Keratinocyte (primary cell): ENCODE measurements around the gene FRMD4B.

ENCODE experiments used
- EZH2 ChIP-seq: IDR thresholded peaks from one replicate; pipeline ENCODE4 v1.6.1; 2012; ENCODE audit warnings: inconsistent platforms, mild to moderate bottlenecking, low read length, moderate library complexity
- TF ChIP-seq, protein P1 (sequence below), 3 experiments: IDR thresholded peaks in 1 of 3; conservative IDR thresholded peaks in 1 of 3; optimal IDR thresholded peaks in 1 of 3; 2 replicates in 2 of 3; 3 replicates in 1 of 3; pipeline versions ENCODE3 to v1.5.1; 2011; ENCODE audit warnings: low read length in 3 of 3, mild to moderate bottlenecking in 3 of 3, moderate library complexity in 2 of 3, control low read depth in 1 of 3, inconsistent platforms in 1 of 3; ENCODE audit not compliant: insufficient read depth in 2 of 3; ENCODE audit errors: extremely low read depth in 1 of 3

DNA sequence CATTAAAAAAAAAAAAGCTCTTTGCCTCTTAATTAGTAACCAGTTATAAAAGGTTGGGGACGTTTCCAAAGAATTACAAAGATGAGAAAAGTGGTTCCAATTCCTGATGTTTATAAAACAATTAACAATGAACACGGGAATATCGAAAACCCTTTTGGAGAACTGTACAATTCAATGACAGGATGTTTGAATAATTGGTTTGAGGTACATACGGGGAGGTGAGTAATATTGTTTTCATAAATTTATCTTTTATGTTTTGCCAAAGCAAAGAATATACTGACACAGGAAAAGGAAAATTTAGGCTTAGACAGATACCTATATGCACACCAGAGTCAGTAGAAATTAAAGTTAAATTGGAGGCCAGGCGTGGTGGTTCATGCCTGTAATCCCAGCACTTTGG lies 168.9 kb downstream of the FRMD4B start:
- TF ChIP-seq, protein P1, sequence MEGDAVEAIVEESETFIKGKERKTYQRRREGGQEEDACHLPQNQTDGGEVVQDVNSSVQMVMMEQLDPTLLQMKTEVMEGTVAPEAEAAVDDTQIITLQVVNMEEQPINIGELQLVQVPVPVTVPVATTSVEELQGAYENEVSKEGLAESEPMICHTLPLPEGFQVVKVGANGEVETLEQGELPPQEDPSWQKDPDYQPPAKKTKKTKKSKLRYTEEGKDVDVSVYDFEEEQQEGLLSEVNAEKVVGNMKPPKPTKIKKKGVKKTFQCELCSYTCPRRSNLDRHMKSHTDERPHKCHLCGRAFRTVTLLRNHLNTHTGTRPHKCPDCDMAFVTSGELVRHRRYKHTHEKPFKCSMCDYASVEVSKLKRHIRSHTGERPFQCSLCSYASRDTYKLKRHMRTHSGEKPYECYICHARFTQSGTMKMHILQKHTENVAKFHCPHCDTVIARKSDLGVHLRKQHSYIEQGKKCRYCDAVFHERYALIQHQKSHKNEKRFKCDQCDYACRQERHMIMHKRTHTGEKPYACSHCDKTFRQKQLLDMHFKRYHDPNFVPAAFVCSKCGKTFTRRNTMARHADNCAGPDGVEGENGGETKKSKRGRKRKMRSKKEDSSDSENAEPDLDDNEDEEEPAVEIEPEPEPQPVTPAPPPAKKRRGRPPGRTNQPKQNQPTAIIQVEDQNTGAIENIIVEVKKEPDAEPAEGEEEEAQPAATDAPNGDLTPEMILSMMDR (optimal IDR thresholded peaks at IDR 0.05 in 1 of 3, IDR thresholded peaks at IDR 0.05 in 1 of 3, conservative IDR thresholded peaks at IDR 0.05 in 1 of 3; ENCODE audit: extremely low read depth in 1 of 3, insufficient read depth in 2 of 3, low read length in 3 of 3) = no peak
- no peak for TF ChIP-seq EZH2
